ENCODE results near the gene B3GNT2. TPM values are rescaled to one million over a fixed set of nuclear protein-coding genes. Genes with fewer than 3 reads are reported as not detected.

The B3GNT2 gene
- total RNA-seq, 1 donor from 2014 or later = 7.7 TPM

DNA sequence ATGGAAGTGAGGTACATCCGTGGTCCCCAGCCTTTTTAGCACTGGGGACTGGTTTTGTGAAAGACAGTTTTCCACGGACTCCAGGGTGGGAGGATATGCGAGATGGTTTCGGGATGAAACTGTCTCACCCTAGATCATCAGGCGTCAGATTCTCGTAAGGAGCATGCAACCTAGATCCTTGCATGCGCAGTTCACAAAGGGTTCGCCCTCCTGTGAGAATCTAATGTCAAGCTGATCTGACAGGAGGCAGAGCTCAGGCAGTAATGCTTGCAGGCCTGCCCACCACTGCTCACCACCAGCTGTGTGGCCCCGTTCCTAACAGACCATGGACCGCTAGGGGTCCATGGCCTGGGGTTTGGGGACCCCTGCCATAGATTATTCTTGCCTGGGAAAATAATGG lies 11.6 kb downstream of the B3GNT2 start:
- no peak for DNase-seq (ENCODE audit: low read depth, low spot score)
- H3K27me3 Mint-ChIP-seq (ENCODE audit: low read depth) = no peaks in the 10 kb centered on the region
- no peak overlapping the region for H3K27ac Mint-ChIP-seq (ENCODE audit: unreplicated experiment)

GRCh38 chr2:62208074-62208757 lies 12.3 kb downstream of the B3GNT2 start:
- peak overlapping the region; percentile 29 for H3K27ac Mint-ChIP-seq (ENCODE audit: unreplicated experiment)
- H3K36me3 Mint-ChIP-seq (ENCODE audit: low read depth) = peaks cover 2% of the 10 kb centered on the region
- no peaks in the 10 kb centered on the region for H3K9me3 Mint-ChIP-seq
- no peak for DNase-seq (ENCODE audit: low read depth, low spot score)
- H3K4me3 Mint-ChIP-seq = no peak overlapping the region
- TF ChIP-seq, protein P1, sequence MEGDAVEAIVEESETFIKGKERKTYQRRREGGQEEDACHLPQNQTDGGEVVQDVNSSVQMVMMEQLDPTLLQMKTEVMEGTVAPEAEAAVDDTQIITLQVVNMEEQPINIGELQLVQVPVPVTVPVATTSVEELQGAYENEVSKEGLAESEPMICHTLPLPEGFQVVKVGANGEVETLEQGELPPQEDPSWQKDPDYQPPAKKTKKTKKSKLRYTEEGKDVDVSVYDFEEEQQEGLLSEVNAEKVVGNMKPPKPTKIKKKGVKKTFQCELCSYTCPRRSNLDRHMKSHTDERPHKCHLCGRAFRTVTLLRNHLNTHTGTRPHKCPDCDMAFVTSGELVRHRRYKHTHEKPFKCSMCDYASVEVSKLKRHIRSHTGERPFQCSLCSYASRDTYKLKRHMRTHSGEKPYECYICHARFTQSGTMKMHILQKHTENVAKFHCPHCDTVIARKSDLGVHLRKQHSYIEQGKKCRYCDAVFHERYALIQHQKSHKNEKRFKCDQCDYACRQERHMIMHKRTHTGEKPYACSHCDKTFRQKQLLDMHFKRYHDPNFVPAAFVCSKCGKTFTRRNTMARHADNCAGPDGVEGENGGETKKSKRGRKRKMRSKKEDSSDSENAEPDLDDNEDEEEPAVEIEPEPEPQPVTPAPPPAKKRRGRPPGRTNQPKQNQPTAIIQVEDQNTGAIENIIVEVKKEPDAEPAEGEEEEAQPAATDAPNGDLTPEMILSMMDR (conservative IDR thresholded peaks at IDR 0.05) = no peak
- no peaks in the 10 kb centered on the region for H3K27me3 Mint-ChIP-seq (ENCODE audit: low read depth)
- H3K4me1 Mint-ChIP-seq = peaks cover 4% of the 10 kb centered on the region

More for the DNA sequence above, 11.6 kb downstream of the B3GNT2 start:
- TF ChIP-seq, protein P1 (conservative IDR thresholded peaks at IDR 0.05) = no peak
- peaks cover 2% of the 10 kb centered on the region for H3K36me3 Mint-ChIP-seq (ENCODE audit: low read depth)
- peaks cover 9% of the 10 kb centered on the region for H3K4me1 Mint-ChIP-seq
- no peak overlapping the region for H3K4me3 Mint-ChIP-seq
- no peaks in the 10 kb centered on the region for H3K9me3 Mint-ChIP-seq

DNA sequence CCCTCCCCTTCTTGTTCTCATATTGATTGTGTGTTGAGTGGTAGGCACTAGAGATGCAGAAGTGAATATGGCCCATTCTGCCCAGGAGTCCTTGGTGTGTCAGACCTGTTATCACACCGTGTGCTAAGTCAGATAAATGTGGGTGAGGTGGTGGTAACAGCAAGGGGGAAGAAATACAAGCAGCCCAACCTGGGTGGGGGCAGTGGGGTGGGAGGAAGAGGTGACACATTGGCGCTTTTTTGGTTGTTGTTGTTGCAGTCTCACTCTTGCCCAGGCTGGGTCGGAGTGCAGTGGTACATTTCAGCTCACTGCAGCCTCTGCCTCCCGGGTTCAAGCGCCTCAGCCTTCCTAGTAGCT lies 12.8 kb downstream of the B3GNT2 start:
- Mint-ChIP-seq H3K4me3 (no peak overlapping the region), H3K27me3 (ENCODE audit: low read depth) (no peaks in the 10 kb centered on the region), H3K27ac (ENCODE audit: unreplicated experiment) (peak overlapping the region; percentile 29), H3K4me1 (peaks cover 4% of the 10 kb centered on the region), H3K9me3 (no peaks in the 10 kb centered on the region), H3K36me3 (ENCODE audit: low read depth) (peaks cover 2% of the 10 kb centered on the region)
- DNase-seq (ENCODE audit: low read depth, low spot score) = no peak
- TF ChIP-seq, protein P1 (conservative IDR thresholded peaks at IDR 0.05) = no peak

- Mint-ChIP-seq H3K4me3 (no peak overlapping the region), H3K9me3 (no peaks in the 10 kb centered on the region), H3K27me3 (ENCODE audit: low read depth) (no peaks in the 10 kb centered on the region), H3K27ac (ENCODE audit: unreplicated experiment) (no peak overlapping the region), H3K4me1 (peaks cover 4% of the 10 kb centered on the region), H3K36me3 (ENCODE audit: low read depth) (peaks cover 2% of the 10 kb centered on the region)
- TF ChIP-seq, protein P1 (conservative IDR thresholded peaks at IDR 0.05) = no peak
- DNase-seq (ENCODE audit: low read depth, low spot score) = no peak
Measured at GRCh38 chr2:62209427-62209991, 13.6 kb downstream of the B3GNT2 start.

GRCh38 chr2:62215306-62216064 lies 19.6 kb downstream of the B3GNT2 start:
- DNase-seq (ENCODE audit: low read depth, low spot score) = no peak
- Mint-ChIP-seq H3K27ac (ENCODE audit: unreplicated experiment) (peak overlapping the region; percentile 86), H3K36me3 (ENCODE audit: low read depth) (peaks cover 4% of the 10 kb centered on the region), H3K4me1 (peaks cover 10% of the 10 kb centered on the region), H3K9me3 (peaks cover 4% of the 10 kb centered on the region), H3K4me3 (no peak overlapping the region), H3K27me3 (ENCODE audit: low read depth) (no peaks in the 10 kb centered on the region)
- TF ChIP-seq, protein P1 (conservative IDR thresholded peaks at IDR 0.05) = no peak

All from neural crest cell (in vitro differentiated cells).